Fibroblast of villous mesenchyme (primary cell): ENCODE measurements around the gene RIPK4. TPM values are rescaled to one million over a fixed set of nuclear protein-coding genes. Genes with fewer than 3 reads are reported as not detected.

ENCODE experiments used
- DNase-seq: peaks from one replicate; pipeline ENCODE4 v3.0.0-alpha.2; 2010; ENCODE audit warnings: low read depth
- H3K4me3 ChIP-seq: 2 replicates; pipeline ENCODE4 v1.5.1; 2011; ENCODE audit warnings: low read depth, mild to moderate bottlenecking, low read length
- total RNA-seq: library from RNA; depleted of rRNA; stranded (reverse); fragments of >200 nt; gene quantifications from 2 replicates; pipeline ENCODE4 v1.2.3, GENCODE V29; 2012
- TF ChIP-seq, protein P1 (sequence below): IDR thresholded peaks from 2 replicates; pipeline ENCODE4 v1.5.1; 2012; ENCODE audit warnings: low read depth, mild to moderate bottlenecking, low read length; ENCODE audit not compliant: insufficient read depth

Gene RIPK4
- total RNA-seq, 1 donor: not detected

DNA sequence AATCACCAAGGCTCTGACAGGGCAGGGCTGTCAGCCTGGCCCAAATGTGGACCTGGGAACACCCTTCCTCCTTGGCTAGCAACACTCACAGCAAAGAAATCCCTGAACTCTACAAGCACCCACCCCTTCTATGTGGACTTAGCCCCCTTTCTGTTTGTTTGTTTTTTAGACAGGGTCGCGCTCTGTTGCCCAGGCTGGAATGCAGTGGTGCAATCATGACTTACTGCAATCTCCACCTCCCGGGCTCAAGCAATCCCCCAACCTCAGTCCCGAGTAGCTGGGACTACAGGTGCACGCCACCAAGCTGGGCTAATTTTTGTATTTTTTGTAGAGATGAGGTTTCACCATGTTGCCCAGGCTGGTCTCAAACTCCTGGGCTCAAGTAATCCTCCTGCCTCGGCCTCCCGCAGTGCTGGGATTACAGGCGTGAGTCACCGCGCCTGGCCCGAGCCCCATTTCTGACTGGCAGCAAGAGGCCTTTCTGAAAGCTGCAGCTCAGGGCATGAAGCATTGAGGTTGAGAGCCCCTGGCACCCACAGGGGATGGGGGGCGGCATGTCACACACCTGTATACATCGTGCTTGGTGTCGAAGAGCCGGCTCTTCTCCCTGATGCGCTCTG, 16.2 kb downstream of the RIPK4 start:
- no peak overlapping the region for H3K4me3 ChIP-seq
- TF ChIP-seq, protein P1, sequence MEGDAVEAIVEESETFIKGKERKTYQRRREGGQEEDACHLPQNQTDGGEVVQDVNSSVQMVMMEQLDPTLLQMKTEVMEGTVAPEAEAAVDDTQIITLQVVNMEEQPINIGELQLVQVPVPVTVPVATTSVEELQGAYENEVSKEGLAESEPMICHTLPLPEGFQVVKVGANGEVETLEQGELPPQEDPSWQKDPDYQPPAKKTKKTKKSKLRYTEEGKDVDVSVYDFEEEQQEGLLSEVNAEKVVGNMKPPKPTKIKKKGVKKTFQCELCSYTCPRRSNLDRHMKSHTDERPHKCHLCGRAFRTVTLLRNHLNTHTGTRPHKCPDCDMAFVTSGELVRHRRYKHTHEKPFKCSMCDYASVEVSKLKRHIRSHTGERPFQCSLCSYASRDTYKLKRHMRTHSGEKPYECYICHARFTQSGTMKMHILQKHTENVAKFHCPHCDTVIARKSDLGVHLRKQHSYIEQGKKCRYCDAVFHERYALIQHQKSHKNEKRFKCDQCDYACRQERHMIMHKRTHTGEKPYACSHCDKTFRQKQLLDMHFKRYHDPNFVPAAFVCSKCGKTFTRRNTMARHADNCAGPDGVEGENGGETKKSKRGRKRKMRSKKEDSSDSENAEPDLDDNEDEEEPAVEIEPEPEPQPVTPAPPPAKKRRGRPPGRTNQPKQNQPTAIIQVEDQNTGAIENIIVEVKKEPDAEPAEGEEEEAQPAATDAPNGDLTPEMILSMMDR: no peak
- DNase-seq: no peak

DNA sequence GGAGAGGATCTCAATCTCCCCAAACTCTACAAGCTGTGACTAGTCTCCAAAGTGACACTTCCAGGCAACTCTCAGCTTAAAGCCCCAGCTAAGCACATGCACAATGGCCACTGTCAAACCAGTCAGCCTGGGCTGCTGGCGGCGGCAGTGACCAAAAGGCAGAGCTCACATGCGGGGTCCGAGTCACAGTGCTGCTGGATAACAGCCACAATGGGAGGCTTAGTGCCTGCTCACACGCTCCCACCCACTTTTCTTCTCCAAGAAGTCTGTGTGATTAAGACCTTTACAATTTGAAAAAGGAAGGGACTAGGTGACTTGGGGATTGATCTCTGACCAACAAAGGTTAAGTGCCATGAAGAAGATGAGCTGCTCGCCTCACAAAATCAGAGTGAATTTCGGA, 16.8 kb downstream of the RIPK4 start:
- no peak for DNase-seq
- no peak overlapping the region for H3K4me3 ChIP-seq
- TF ChIP-seq, protein P1: no peak

DNA sequence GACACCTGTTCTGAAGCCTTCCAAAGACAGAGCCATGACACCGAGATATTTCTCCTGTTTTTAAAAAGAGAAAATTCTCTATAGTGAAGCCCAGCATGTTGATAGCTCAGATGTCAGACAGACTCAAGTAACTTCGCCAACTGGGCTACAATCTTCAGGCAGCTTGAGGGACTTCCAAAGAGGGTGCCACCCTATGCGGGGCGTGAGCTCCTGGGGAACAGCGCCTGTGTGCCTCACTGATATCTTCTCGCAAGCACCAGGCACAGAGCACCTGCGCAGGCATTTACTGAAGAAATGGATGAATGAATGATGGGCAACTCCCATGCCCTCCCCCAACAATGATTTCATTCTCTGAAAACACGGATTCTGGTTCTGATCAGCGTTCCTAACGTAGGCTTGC, 17.6 kb downstream of the RIPK4 start:
- H3K4me3 ChIP-seq: no peak overlapping the region
- TF ChIP-seq, protein P1: no peak

DNA sequence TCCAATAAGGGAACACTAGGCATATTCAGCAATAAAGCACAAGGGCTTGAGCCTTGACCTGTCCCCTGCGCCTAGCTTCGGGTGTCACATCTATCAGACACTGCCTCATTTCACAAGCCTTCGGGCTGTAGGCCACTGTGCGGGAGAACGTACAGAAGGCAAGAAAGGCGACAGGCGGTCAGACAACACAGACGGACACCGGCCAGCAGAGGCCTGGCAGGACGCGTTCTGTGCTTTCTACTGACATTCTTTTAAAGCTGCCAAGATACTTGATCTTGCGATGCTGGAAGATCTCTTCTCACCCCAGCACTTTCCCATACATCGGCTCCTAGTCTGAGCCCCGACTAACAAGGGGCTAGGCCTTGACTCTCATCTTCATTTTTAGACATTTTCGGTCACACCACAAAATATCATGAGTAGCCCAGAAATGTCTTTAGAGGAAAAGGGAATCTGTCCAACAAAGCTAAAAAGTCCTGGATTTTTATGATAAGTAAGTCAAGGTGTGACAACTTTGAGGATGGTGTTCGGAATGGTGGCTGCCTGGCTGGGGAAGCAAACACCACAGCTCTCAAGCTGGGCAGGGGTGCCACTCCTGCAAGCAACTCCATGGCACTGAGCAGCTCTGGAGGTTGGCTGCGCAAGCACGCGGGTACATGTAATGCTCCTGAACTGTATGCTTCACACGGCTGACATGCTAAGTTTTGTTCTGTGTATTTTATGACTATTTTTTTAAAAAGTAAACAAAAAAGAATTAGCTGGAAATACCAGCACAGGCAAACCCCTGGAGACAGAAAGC, 18.7 kb downstream of the RIPK4 start:
- no peak overlapping the region for H3K4me3 ChIP-seq
- TF ChIP-seq, protein P1: no peak
- no peak for DNase-seq

More for the DNA sequence above, 17.6 kb downstream of the RIPK4 start:
- no peak for DNase-seq

DNA sequence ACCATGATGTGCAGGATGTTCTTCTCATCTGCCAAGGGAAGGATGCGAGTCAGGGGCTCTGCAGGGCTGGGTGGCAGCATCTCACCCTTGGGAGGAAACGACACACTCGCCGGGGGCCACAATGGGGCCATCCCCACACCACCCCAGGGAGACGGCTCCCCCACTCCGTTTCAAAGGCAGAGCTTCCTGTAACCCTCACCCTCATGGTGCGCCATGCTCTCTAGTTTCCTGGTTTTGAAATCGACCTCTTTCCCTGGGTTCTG, 20.2 kb downstream of the RIPK4 start:
- TF ChIP-seq, protein P1: no peak
- H3K4me3 ChIP-seq: no peak overlapping the region
- DNase-seq: no peak

DNA sequence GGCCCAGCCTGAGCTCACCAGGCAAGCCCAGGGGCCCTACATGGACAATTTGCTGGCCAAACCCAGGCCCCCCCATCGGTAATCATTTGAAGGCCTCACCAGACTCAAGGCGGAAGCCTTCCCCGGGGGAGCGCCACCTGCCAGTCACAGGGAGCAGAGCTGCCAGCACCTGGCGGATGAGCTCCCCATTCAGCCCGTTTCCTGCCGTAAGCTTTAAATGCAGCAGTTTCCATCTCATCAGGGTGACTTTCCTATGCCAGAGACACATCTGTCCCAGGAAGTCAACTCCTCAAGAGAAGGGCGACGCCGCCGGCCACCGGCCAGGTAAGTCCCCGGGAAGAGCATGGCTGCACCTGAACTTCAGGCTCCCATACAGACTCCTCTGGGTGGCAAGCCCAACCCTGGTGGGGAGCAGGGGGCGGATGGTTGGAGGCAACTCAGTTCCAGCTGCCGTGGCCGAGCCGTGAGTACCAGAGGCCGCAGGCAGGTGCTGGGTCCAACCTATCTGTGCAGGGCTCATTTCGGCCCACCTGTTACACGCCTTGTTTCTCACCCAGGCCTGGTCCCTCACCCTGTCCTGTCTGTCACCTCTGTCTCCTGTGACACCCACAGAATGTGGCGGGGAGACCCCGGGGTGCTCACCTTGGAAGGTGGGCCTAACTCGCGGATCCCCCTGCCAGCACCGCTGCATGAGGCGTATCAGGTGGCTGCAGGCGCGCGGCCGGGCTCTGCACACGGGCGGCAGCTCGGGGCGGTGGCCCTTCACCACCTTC, 20.7 kb downstream of the RIPK4 start:
- TF ChIP-seq, protein P1: no peak
- no peak overlapping the region for H3K4me3 ChIP-seq
- DNase-seq: no peak
